GM23338 (cell line): ENCODE results near the gene EPHB1. TPM values are rescaled to one million over a fixed set of nuclear protein-coding genes. Genes with fewer than 3 reads are reported as not detected.

Experiments
- ATAC-seq: fragments of 200-7000 bp; cut with Tn5 transposase; 3 replicates; pipeline ENCODE4 v1.9.1; 2020
- DNase-seq: peaks from one replicate; pipeline ENCODE4 v3.0.0-alpha.2; 2015; ENCODE audit warnings: low spot score
- H2AFZ ChIP-seq: fragments of 200-600 bp; sonication (generic); 2 replicates; pipeline ENCODE4 v1.8.0; 2016; ENCODE audit warnings: antibody characterized with exemption, mild to moderate bottlenecking, moderate library complexity
- H3F3A ChIP-seq: fragments of 200-600 bp; sonication (generic); replicated peaks from 2 replicates; pipeline ENCODE4 v1.8.0; 2017; ENCODE audit warnings: antibody characterized with exemption, mixed run types, low read depth
- H3K27ac ChIP-seq: fragments of 200-600 bp; sonication (generic); 2 replicates; pipeline ENCODE4 v1.6.1; 2016; ENCODE audit warnings: low read depth
- H3K27me3 ChIP-seq: fragments of 200-600 bp; sonication (generic); 2 replicates; pipeline ENCODE4 v1.8.0; 2016; ENCODE audit warnings: mild to moderate bottlenecking, mixed run types, moderate library complexity; ENCODE audit not compliant: insufficient read depth
- H3K36me3 ChIP-seq: fragments of 200-600 bp; sonication (generic); 2 replicates; pipeline ENCODE4 v1.8.0; 2016; ENCODE audit warnings: mild to moderate bottlenecking; ENCODE audit not compliant: insufficient read depth
- H3K4me1 ChIP-seq: fragments of 200-600 bp; sonication (generic); 2 replicates; pipeline ENCODE4 v1.8.0; 2016; ENCODE audit warnings: mild to moderate bottlenecking, moderate library complexity; ENCODE audit not compliant: insufficient read depth
- H3K4me2 ChIP-seq: fragments of 200-600 bp; sonication (generic); 2 replicates; pipeline ENCODE4 v1.7.1; 2017; ENCODE audit warnings: mixed run types
- H3K4me3 ChIP-seq: fragments of 200-600 bp; sonication (generic); 2 replicates; pipeline ENCODE4 v1.6.1; 2016; ENCODE audit warnings: mixed run types
- H3K79me2 ChIP-seq: fragments of 200-600 bp; sonication (generic); replicated peaks from 2 replicates; pipeline ENCODE4 v1.8.0; 2017; ENCODE audit warnings: mild to moderate bottlenecking; ENCODE audit not compliant: insufficient read depth
- H3K9me2 ChIP-seq: fragments of 200-600 bp; sonication (generic); 2 replicates; pipeline ENCODE4 v1.8.0; 2017; ENCODE audit not compliant: insufficient read depth
- H4K20me1 ChIP-seq: fragments of 200-600 bp; sonication (generic); replicated peaks from 2 replicates; pipeline ENCODE4 v1.8.0; 2017; ENCODE audit warnings: mild to moderate bottlenecking; ENCODE audit not compliant: insufficient read depth
- H3K27ac Mint-ChIP-seq: 2 replicates; pipeline ENCODE4 v1.8.0; 2020; ENCODE audit warnings: inconsistent platforms, mild to moderate bottlenecking, moderate library complexity, mixed read lengths
- H3K27me3 Mint-ChIP-seq: 3 replicates; pipeline ENCODE4 v1.8.0; 2022; ENCODE audit warnings: low read depth, mild to moderate bottlenecking, moderate library complexity, mixed read lengths, inconsistent platforms; ENCODE audit not compliant: insufficient read depth, poor library complexity
- H3K36me3 Mint-ChIP-seq: 3 replicates; pipeline ENCODE4 v1.8.0; 2021; ENCODE audit warnings: low read depth, mild to moderate bottlenecking, inconsistent platforms, moderate library complexity, mixed read lengths
- H3K4me1 Mint-ChIP-seq: 3 replicates; pipeline ENCODE4 v1.8.0; 2020; ENCODE audit warnings: mild to moderate bottlenecking, inconsistent platforms, mixed read lengths
- H3K4me3 Mint-ChIP-seq: 3 replicates; pipeline ENCODE4 v1.8.0; 2021; ENCODE audit warnings: moderate library complexity, mild to moderate bottlenecking, inconsistent platforms, mixed read lengths
- H3K9me3 Mint-ChIP-seq: 3 replicates; pipeline ENCODE4 v1.8.0; 2020; ENCODE audit warnings: moderate library complexity, mild to moderate bottlenecking, inconsistent platforms, mixed read lengths
- CREB1 ChIP-seq: fragments of 250-450 bp; sonication (Bioruptor Pico); IDR thresholded peaks from 2 replicates; pipeline ENCODE4 v1.5.0; 2020; ENCODE audit warnings: low read depth, mild to moderate bottlenecking, moderate library complexity
- ETS1 ChIP-seq: IDR thresholded peaks from 2 replicates; pipeline ENCODE4 v1.6.1; 2016; ENCODE audit warnings: antibody characterized with exemption
- EZH2 ChIP-seq: fragments of 200-600 bp; sonication (generic); IDR thresholded peaks from one replicate; pipeline ENCODE4 v1.8.0; 2017; ENCODE audit warnings: antibody characterized with exemption, mild to moderate bottlenecking, low read depth; ENCODE audit not compliant: unreplicated experiment
- EZH2phosphoT487 ChIP-seq: fragments of 200-600 bp; sonication (generic); IDR thresholded peaks from one replicate; pipeline ENCODE4 v1.8.1; 2018; ENCODE audit warnings: antibody characterized with exemption; ENCODE audit not compliant: unreplicated experiment
- JUNB ChIP-seq: IDR thresholded peaks from one replicate; pipeline ENCODE4 v1.6.1; 2016; ENCODE audit warnings: antibody characterized with exemption; ENCODE audit not compliant: unreplicated experiment
- NANOG ChIP-seq: IDR thresholded peaks from 2 replicates; pipeline ENCODE4 v1.6.1; 2016; ENCODE audit warnings: antibody characterized with exemption, borderline replicate concordance
- POLR2AphosphoS5 ChIP-seq: IDR thresholded peaks from 2 replicates; pipeline ENCODE4 v1.6.1; 2016; ENCODE audit warnings: antibody characterized with exemption, low read depth
- STAT1 ChIP-seq: IDR thresholded peaks from one replicate; pipeline ENCODE4 v1.6.1; 2016; ENCODE audit warnings: antibody characterized with exemption; ENCODE audit not compliant: unreplicated experiment
- ZNF114 ChIP-seq: fragments of 250-450 bp; sonication (Bioruptor Pico); IDR thresholded peaks from 2 replicates; pipeline ENCODE4 v1.5.0; 2020; ENCODE audit warnings: mild to moderate bottlenecking, moderate library complexity
- ZNF331 ChIP-seq: fragments of 250-450 bp; sonication (Bioruptor Pico); IDR thresholded peaks from 2 replicates; pipeline ENCODE4 v1.5.0; 2020; ENCODE audit warnings: low read depth, mild to moderate bottlenecking, moderate library complexity
- ZNF462 ChIP-seq: fragments of 250-450 bp; sonication (Bioruptor Pico); IDR thresholded peaks from 2 replicates; pipeline ENCODE4 v1.5.0; 2020; ENCODE audit warnings: mild to moderate bottlenecking, moderate library complexity
- polyA plus RNA-seq: library from polyadenylated mRNA; unstranded; fragments of >200 nt; fragmentation: Nextera tagmentation; extraction: Ambion mirVana; gene quantifications from 2 replicates; pipeline ENCODE4 v1.2.1, GENCODE V29; 2016
- total RNA-seq: library from RNA; depleted of rRNA; stranded (reverse); fragments of >200 nt; shearing (Covaris generic); gene quantifications from 2 replicates; pipeline ENCODE4 v1.2.3, GENCODE V29; 2014
- TF ChIP-seq, protein P1 (sequence below): IDR thresholded peaks from one replicate; pipeline ENCODE4 v1.6.1; 2018; ENCODE audit warnings: antibody characterized with exemption; ENCODE audit not compliant: unreplicated experiment
- TF ChIP-seq, protein P2 (sequence below), 2 experiments: fragments of 200-600 bp in 1 of 2; sonication (generic) in 1 of 2; conservative IDR thresholded peaks; 2 replicates each; pipeline versions ENCODE4 v1.5.1 to v1.6.1; 2016 to 2017; ENCODE audit warnings: antibody characterized with exemption in 2 of 2, low read depth in 2 of 2, mild to moderate bottlenecking in 2 of 2, moderate library complexity in 1 of 2

Gene EPHB1
- total and polyA plus RNA-seq, 2 experiments from 2014 or later: 2.7 to 5.2 TPM

DNA sequence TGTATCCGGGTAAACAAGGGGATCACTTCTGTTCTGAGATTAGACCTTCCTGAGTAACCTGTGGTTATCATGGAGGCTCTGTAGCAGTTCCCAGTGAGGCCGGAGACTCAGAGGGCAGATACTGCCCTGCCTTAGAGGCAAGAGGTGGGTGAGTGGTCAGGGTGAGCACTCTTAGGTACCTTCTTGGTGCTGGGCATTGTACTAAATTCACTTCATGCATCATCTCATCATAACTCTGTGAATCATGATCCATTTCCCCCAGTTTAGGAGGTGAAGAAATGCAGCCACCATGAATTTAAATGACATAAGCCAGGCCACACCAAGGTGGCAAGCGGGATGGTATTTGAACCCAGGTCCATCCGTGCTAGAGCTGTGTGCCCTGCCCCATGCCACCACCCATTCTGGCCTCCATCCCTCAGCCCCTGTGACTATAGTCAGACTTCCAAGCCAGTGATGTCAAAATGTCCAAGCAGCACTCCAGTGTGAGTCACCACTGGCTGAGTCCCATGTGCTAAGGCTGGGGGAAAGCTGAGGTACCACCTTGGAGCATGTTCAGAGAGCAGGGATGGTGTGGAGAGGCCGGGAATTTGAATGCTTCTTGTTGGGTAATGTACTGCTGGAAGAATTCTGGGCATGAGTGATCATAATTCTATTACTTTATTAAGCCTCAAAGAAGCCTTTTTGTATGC is 88.8 kb downstream of the EPHB1 start:
- Histone ChIP-seq H3K4me1 (0 out of 2 replicates have a peak, but pooled peaks cover 6% of the 10 kb centered on the region), H3K4me3 (no peak overlapping the region), H3K4me2 (no peak overlapping the region), H3K27ac (no peak overlapping the region), H3K9me2 (no peaks in the 10 kb centered on the region; the same call in 1 of the 2 replicates), H3K36me3 (no peaks in the 10 kb centered on the region), H3K27me3 (no peaks in the 10 kb centered on the region), H2AFZ (no peak overlapping the region), H3F3A (no peaks in the 10 kb centered on the region), H3K79me2 (no peaks in the 10 kb centered on the region), H4K20me1 (no peaks in the 10 kb centered on the region)
- peaks cover 7% of the 10 kb centered on the region for H3K27me3 Mint-ChIP-seq
- TF ChIP-seq STAT1: no peak
- TF ChIP-seq ZNF462 (CRISPR knock-in tag): no peak
- no peak for TF ChIP-seq ZNF331 (CRISPR knock-in tag)
- TF ChIP-seq, protein P1, sequence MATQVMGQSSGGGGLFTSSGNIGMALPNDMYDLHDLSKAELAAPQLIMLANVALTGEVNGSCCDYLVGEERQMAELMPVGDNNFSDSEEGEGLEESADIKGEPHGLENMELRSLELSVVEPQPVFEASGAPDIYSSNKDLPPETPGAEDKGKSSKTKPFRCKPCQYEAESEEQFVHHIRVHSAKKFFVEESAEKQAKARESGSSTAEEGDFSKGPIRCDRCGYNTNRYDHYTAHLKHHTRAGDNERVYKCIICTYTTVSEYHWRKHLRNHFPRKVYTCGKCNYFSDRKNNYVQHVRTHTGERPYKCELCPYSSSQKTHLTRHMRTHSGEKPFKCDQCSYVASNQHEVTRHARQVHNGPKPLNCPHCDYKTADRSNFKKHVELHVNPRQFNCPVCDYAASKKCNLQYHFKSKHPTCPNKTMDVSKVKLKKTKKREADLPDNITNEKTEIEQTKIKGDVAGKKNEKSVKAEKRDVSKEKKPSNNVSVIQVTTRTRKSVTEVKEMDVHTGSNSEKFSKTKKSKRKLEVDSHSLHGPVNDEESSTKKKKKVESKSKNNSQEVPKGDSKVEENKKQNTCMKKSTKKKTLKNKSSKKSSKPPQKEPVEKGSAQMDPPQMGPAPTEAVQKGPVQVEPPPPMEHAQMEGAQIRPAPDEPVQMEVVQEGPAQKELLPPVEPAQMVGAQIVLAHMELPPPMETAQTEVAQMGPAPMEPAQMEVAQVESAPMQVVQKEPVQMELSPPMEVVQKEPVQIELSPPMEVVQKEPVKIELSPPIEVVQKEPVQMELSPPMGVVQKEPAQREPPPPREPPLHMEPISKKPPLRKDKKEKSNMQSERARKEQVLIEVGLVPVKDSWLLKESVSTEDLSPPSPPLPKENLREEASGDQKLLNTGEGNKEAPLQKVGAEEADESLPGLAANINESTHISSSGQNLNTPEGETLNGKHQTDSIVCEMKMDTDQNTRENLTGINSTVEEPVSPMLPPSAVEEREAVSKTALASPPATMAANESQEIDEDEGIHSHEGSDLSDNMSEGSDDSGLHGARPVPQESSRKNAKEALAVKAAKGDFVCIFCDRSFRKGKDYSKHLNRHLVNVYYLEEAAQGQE: no peak
- no peak for TF ChIP-seq CREB1
- no peak for TF ChIP-seq JUNB
- TF ChIP-seq EZH2phosphoT487: no peak
- TF ChIP-seq ETS1: no peak
- no peak for TF ChIP-seq EZH2
- no peak for TF ChIP-seq ZNF114 (CRISPR knock-in tag)
- no peak for TF ChIP-seq NANOG
- no peak for TF ChIP-seq POLR2AphosphoS5
- TF ChIP-seq, protein P2, sequence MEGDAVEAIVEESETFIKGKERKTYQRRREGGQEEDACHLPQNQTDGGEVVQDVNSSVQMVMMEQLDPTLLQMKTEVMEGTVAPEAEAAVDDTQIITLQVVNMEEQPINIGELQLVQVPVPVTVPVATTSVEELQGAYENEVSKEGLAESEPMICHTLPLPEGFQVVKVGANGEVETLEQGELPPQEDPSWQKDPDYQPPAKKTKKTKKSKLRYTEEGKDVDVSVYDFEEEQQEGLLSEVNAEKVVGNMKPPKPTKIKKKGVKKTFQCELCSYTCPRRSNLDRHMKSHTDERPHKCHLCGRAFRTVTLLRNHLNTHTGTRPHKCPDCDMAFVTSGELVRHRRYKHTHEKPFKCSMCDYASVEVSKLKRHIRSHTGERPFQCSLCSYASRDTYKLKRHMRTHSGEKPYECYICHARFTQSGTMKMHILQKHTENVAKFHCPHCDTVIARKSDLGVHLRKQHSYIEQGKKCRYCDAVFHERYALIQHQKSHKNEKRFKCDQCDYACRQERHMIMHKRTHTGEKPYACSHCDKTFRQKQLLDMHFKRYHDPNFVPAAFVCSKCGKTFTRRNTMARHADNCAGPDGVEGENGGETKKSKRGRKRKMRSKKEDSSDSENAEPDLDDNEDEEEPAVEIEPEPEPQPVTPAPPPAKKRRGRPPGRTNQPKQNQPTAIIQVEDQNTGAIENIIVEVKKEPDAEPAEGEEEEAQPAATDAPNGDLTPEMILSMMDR (conservative IDR thresholded peaks at IDR 0.05; ENCODE audit: low read depth in 2 of 2): no peak
- H3K36me3 Mint-ChIP-seq: no peaks in the 10 kb centered on the region
- ATAC-seq (no peak), DNase-seq (no peak)
- H3K9me3 Mint-ChIP-seq: no peaks in the 10 kb centered on the region
- no peak overlapping the region for H3K27ac Mint-ChIP-seq
- peaks cover 3% of the 10 kb centered on the region; the same call in 2 of the 3 replicates for H3K4me1 Mint-ChIP-seq
- H3K4me3 Mint-ChIP-seq: no peak overlapping the region
